Stimulated activated naive CD8-positive, alpha-beta T cell treated with anti-CD3 and anti-CD28 coated beads, Interleukin-15, Interleukin-2, amounts not matched to agents 100 ng/mL and 50 ng/mL, for 24 hours (primary cell): ENCODE results near the gene CACNA1E.

Experiments
- H3K27ac Mint-ChIP-seq: one replicate; pipeline ENCODE4 v1.8.0; 2021; ENCODE audit warnings: mild to moderate bottlenecking, mixed read lengths
- H3K27me3 Mint-ChIP-seq: one replicate; pipeline ENCODE4 v1.8.0; 2021; ENCODE audit warnings: mixed read lengths
- H3K36me3 Mint-ChIP-seq: one replicate; pipeline ENCODE4 v1.8.0; 2021; ENCODE audit warnings: low read depth, mixed read lengths
- H3K4me1 Mint-ChIP-seq: one replicate; pipeline ENCODE4 v1.8.0; 2021; ENCODE audit warnings: low read depth, mixed read lengths
- H3K4me3 Mint-ChIP-seq: one replicate; pipeline ENCODE4 v1.8.0; 2021; ENCODE audit warnings: mild to moderate bottlenecking, mixed read lengths
- H3K9me3 Mint-ChIP-seq: one replicate; pipeline ENCODE4 v1.8.0; 2021; ENCODE audit warnings: mixed read lengths

CACNA1E gene

GRCh38 chr1:181475580-181475979, 7.7 kb upstream of the CACNA1E start:
- Mint-ChIP-seq H3K27me3 (peaks cover 13% of the 10 kb centered on the region), H3K4me1 (no peaks in the 10 kb centered on the region), H3K4me3 (no peak overlapping the region), H3K36me3 (no peaks in the 10 kb centered on the region), H3K27ac (no peak overlapping the region), H3K9me3 (no peaks in the 10 kb centered on the region)

GRCh38 chr1:181476581-181476980, 6.7 kb upstream of the CACNA1E start:
- Mint-ChIP-seq H3K9me3 (no peaks in the 10 kb centered on the region), H3K36me3 (no peaks in the 10 kb centered on the region), H3K4me3 (no peak overlapping the region), H3K27ac (no peak overlapping the region), H3K27me3 (peaks cover 23% of the 10 kb centered on the region), H3K4me1 (no peaks in the 10 kb centered on the region)

GRCh38 chr1:181478306-181478705, 5.0 kb upstream of the CACNA1E start:
- Mint-ChIP-seq H3K4me3 (no peak overlapping the region), H3K4me1 (peaks cover 9% of the 10 kb centered on the region), H3K9me3 (no peaks in the 10 kb centered on the region), H3K36me3 (no peaks in the 10 kb centered on the region), H3K27me3 (peaks cover 28% of the 10 kb centered on the region), H3K27ac (no peak overlapping the region)

GRCh38 chr1:181479137-181479745, 4.1 kb upstream of the CACNA1E start:
- peaks cover 38% of the 10 kb centered on the region for H3K27me3 Mint-ChIP-seq

GRCh38 chr1:181482001-181482430, 1.3 kb upstream of the CACNA1E start:
- Mint-ChIP-seq H3K4me1 (peaks cover 24% of the 10 kb centered on the region), H3K27me3 (peaks cover 64% of the 10 kb centered on the region), H3K36me3 (no peaks in the 10 kb centered on the region), H3K27ac (no peak overlapping the region), H3K4me3 (no peak overlapping the region), H3K9me3 (no peaks in the 10 kb centered on the region)

More at GRCh38 chr1:181479137-181479745, 4.1 kb upstream of the CACNA1E start:
- H3K27ac Mint-ChIP-seq = no peak overlapping the region
- no peaks in the 10 kb centered on the region for H3K9me3 Mint-ChIP-seq
- no peak overlapping the region for H3K4me3 Mint-ChIP-seq
- peaks cover 16% of the 10 kb centered on the region for H3K4me1 Mint-ChIP-seq
- no peaks in the 10 kb centered on the region for H3K36me3 Mint-ChIP-seq

GRCh38 chr1:181482521-181483284, 614 bp upstream of the CACNA1E start:
- Mint-ChIP-seq H3K27me3 (peaks cover 68% of the 10 kb centered on the region), H3K27ac (no peak overlapping the region), H3K36me3 (no peaks in the 10 kb centered on the region), H3K4me3 (peak overlapping the region; percentile 33), H3K4me1 (peaks cover 24% of the 10 kb centered on the region), H3K9me3 (no peaks in the 10 kb centered on the region)

GRCh38 chr1:181484821-181485220, 1.5 kb downstream of the CACNA1E start:
- H3K27ac Mint-ChIP-seq = no peak overlapping the region
- H3K4me1 Mint-ChIP-seq = peaks cover 24% of the 10 kb centered on the region
- H3K4me3 Mint-ChIP-seq = no peak overlapping the region
- H3K9me3 Mint-ChIP-seq = no peaks in the 10 kb centered on the region
- no peaks in the 10 kb centered on the region for H3K36me3 Mint-ChIP-seq
- H3K27me3 Mint-ChIP-seq = peaks cover 88% of the 10 kb centered on the region

- Mint-ChIP-seq H3K27me3 (peaks cover 87% of the 10 kb centered on the region), H3K27ac (no peak overlapping the region), H3K36me3 (no peaks in the 10 kb centered on the region), H3K4me3 (no peak overlapping the region), H3K9me3 (no peaks in the 10 kb centered on the region), H3K4me1 (peaks cover 24% of the 10 kb centered on the region)
Observed at GRCh38 chr1:181485287-181486097, 2.2 kb downstream of the CACNA1E start.

GRCh38 chr1:181486098-181486420, 2.7 kb downstream of the CACNA1E start:
- Mint-ChIP-seq H3K9me3 (no peaks in the 10 kb centered on the region), H3K4me1 (peaks cover 24% of the 10 kb centered on the region), H3K36me3 (no peaks in the 10 kb centered on the region), H3K27me3 (peaks cover 84% of the 10 kb centered on the region), H3K27ac (no peak overlapping the region), H3K4me3 (no peak overlapping the region)

- H3K9me3 Mint-ChIP-seq = no peaks in the 10 kb centered on the region
- peaks cover 11% of the 10 kb centered on the region for H3K4me1 Mint-ChIP-seq
- H3K27me3 Mint-ChIP-seq = peaks cover 80% of the 10 kb centered on the region
- H3K36me3 Mint-ChIP-seq = no peaks in the 10 kb centered on the region
- H3K4me3 Mint-ChIP-seq = no peak overlapping the region
- H3K27ac Mint-ChIP-seq = no peak overlapping the region
Observed at GRCh38 chr1:181488866-181489265, 5.5 kb downstream of the CACNA1E start.

- no peaks in the 10 kb centered on the region for H3K9me3 Mint-ChIP-seq
Observed at GRCh38 chr1:181490276-181490675, 7.0 kb downstream of the CACNA1E start.

GRCh38 chr1:181490740-181491712, 7.7 kb downstream of the CACNA1E start:
- no peaks in the 10 kb centered on the region for H3K9me3 Mint-ChIP-seq
- no peak overlapping the region for H3K4me3 Mint-ChIP-seq
- H3K4me1 Mint-ChIP-seq = peaks cover 4% of the 10 kb centered on the region
- no peak overlapping the region for H3K27ac Mint-ChIP-seq
- H3K36me3 Mint-ChIP-seq = no peaks in the 10 kb centered on the region
- H3K27me3 Mint-ChIP-seq = peaks cover 70% of the 10 kb centered on the region

More at GRCh38 chr1:181490276-181490675, 7.0 kb downstream of the CACNA1E start:
- no peak overlapping the region for H3K4me3 Mint-ChIP-seq
- peaks cover 76% of the 10 kb centered on the region for H3K27me3 Mint-ChIP-seq
- H3K36me3 Mint-ChIP-seq = no peaks in the 10 kb centered on the region
- H3K4me1 Mint-ChIP-seq = peaks cover 6% of the 10 kb centered on the region
- H3K27ac Mint-ChIP-seq = no peak overlapping the region

GRCh38 chr1:181493166-181493565, 9.8 kb downstream of the CACNA1E start:
- no peaks in the 10 kb centered on the region for H3K4me1 Mint-ChIP-seq
- H3K27ac Mint-ChIP-seq = no peak overlapping the region
- H3K36me3 Mint-ChIP-seq = no peaks in the 10 kb centered on the region
- H3K27me3 Mint-ChIP-seq = peaks cover 60% of the 10 kb centered on the region
- no peak overlapping the region for H3K4me3 Mint-ChIP-seq
- no peaks in the 10 kb centered on the region for H3K9me3 Mint-ChIP-seq

- H3K9me3 Mint-ChIP-seq = no peaks in the 10 kb centered on the region
- peaks cover 60% of the 10 kb centered on the region for H3K27me3 Mint-ChIP-seq
- no peak overlapping the region for H3K4me3 Mint-ChIP-seq
- no peaks in the 10 kb centered on the region for H3K36me3 Mint-ChIP-seq
- H3K27ac Mint-ChIP-seq = no peak overlapping the region
- H3K4me1 Mint-ChIP-seq = no peaks in the 10 kb centered on the region
Observed at GRCh38 chr1:181493885-181494284, 10.6 kb downstream of the CACNA1E start.
